H9 (cell line): ENCODE data around the gene IL20. TPM values are rescaled to one million over a fixed set of nuclear protein-coding genes. Genes with fewer than 3 reads are reported as not detected.
A peak's percentile ranks its signal among the peaks of the same experiment; 100 is the strongest.

ENCODE experiments used
- DNase-seq: peaks from one replicate; pipeline ENCODE4 v3.0.0-alpha.2; 2017
- H2AFZ ChIP-seq: one replicate; pipeline ENCODE4 v1.6.1; 2013; ENCODE audit warnings: mild to moderate bottlenecking, low read length, control low read depth, moderate library complexity
- H2AK5ac ChIP-seq: 2 replicates; pipeline ENCODE4 v1.6.1; 2013; ENCODE audit warnings: low read length, control low read depth, mixed read lengths; ENCODE audit not compliant: insufficient read length
- H2BK120ac ChIP-seq: one replicate; pipeline ENCODE4 v1.6.1; 2013; ENCODE audit warnings: low read depth, mild to moderate bottlenecking, low read length, control low read depth, inconsistent platforms; ENCODE audit not compliant: poor library complexity, severe bottlenecking
- H2BK12ac ChIP-seq: 2 replicates; pipeline ENCODE4 v1.6.1; 2013; ENCODE audit warnings: low read length, control low read depth, mixed read lengths, low read depth; ENCODE audit not compliant: insufficient read length
- H2BK15ac ChIP-seq: 2 replicates; pipeline ENCODE4 v1.6.1; 2013; ENCODE audit warnings: low read depth, low read length, control low read depth
- H2BK20ac ChIP-seq: one replicate; pipeline ENCODE4 v1.6.1; 2013; ENCODE audit warnings: low read depth, mild to moderate bottlenecking, low read length, control low read depth, inconsistent platforms; ENCODE audit not compliant: poor library complexity, severe bottlenecking
- H2BK5ac ChIP-seq: 2 replicates; pipeline ENCODE4 v1.6.1; 2013; ENCODE audit warnings: low read length, control low read depth, mixed read lengths; ENCODE audit not compliant: insufficient read length
- H3K14ac ChIP-seq: 2 replicates; pipeline ENCODE4 v1.6.1; 2013; ENCODE audit warnings: low read length, control low read depth; ENCODE audit not compliant: insufficient read depth
- H3K18ac ChIP-seq: 2 replicates; pipeline ENCODE4 v1.6.1; 2013; ENCODE audit warnings: low read depth, mild to moderate bottlenecking, mixed read lengths, low read length, control low read depth; ENCODE audit not compliant: insufficient read length
- H3K23ac ChIP-seq: 2 replicates; pipeline ENCODE4 v1.6.1; 2013; ENCODE audit warnings: low read length, control low read depth, mixed read lengths, low read depth; ENCODE audit not compliant: insufficient read length
- H3K23me2 ChIP-seq: 2 replicates; pipeline ENCODE4 v1.6.1; 2013; ENCODE audit warnings: low read depth, mild to moderate bottlenecking, mixed read lengths, low read length, control low read depth; ENCODE audit not compliant: insufficient read length, poor library complexity, severe bottlenecking
- H3K27ac ChIP-seq: 2 replicates; pipeline ENCODE4 v1.5.1; 2013; ENCODE audit warnings: low read length, control low read depth, mixed read lengths, low read depth; ENCODE audit not compliant: insufficient read length
- H3K27me3 ChIP-seq: 2 replicates; pipeline ENCODE4 v1.6.1; 2013; ENCODE audit warnings: low read length, control low read depth, inconsistent platforms; ENCODE audit not compliant: insufficient read depth
- H3K4ac ChIP-seq: 2 replicates; pipeline ENCODE4 v1.6.1; 2013; ENCODE audit warnings: low read depth, mild to moderate bottlenecking, control low read depth, inconsistent platforms, low read length, moderate library complexity
- H3K4me1 ChIP-seq: 2 replicates; pipeline ENCODE4 v1.6.1; 2013; ENCODE audit warnings: low read length, control low read depth, inconsistent platforms; ENCODE audit not compliant: insufficient read depth
- H3K4me2 ChIP-seq: 2 replicates; pipeline ENCODE4 v1.6.1; 2013; ENCODE audit warnings: low read length, control low read depth, mixed read lengths; ENCODE audit not compliant: insufficient read length, insufficient read depth
- H3K56ac ChIP-seq: 2 replicates; pipeline ENCODE4 v1.6.1; 2013; ENCODE audit warnings: low read depth, mild to moderate bottlenecking, mixed read lengths, low read length, control low read depth; ENCODE audit not compliant: insufficient read length
- H3K79me1 ChIP-seq: 2 replicates; pipeline ENCODE4 v1.6.1; 2013; ENCODE audit warnings: low read depth, mild to moderate bottlenecking, moderate library complexity, low read length, control low read depth, inconsistent platforms; ENCODE audit not compliant: insufficient read depth, poor library complexity, severe bottlenecking
- H3K79me2 ChIP-seq: 2 replicates; pipeline ENCODE4 v1.6.1; 2013; ENCODE audit warnings: low read length, control low read depth, inconsistent platforms; ENCODE audit not compliant: insufficient read depth
- H3K9ac ChIP-seq: 2 replicates; pipeline ENCODE4 v1.6.1; 2013; ENCODE audit warnings: low read length, control low read depth, mixed read lengths; ENCODE audit not compliant: insufficient read length; ENCODE audit errors: extremely low read depth
- H3K9me3 ChIP-seq: one replicate; pipeline ENCODE4 v1.6.1; 2013; ENCODE audit warnings: low read depth, low read length, inconsistent platforms; ENCODE audit not compliant: control insufficient read depth
- H3T11ph ChIP-seq: one replicate; pipeline ENCODE4 v1.6.1; 2013; ENCODE audit warnings: mild to moderate bottlenecking, low read length, control low read depth, inconsistent platforms
- H4K20me1 ChIP-seq: one replicate; pipeline ENCODE4 v1.6.1; 2013; ENCODE audit not compliant: control insufficient read depth, insufficient read length, insufficient read depth
- H4K5ac ChIP-seq: 2 replicates; pipeline ENCODE4 v1.6.1; 2013; ENCODE audit warnings: low read depth, mild to moderate bottlenecking, mixed read lengths, low read length, control low read depth; ENCODE audit not compliant: insufficient read length
- H4K8ac ChIP-seq: replicated peaks from 2 replicates; pipeline ENCODE4 v1.6.1; 2013; ENCODE audit warnings: low read length, control low read depth, mixed read lengths, low read depth; ENCODE audit not compliant: insufficient read length
- H4K91ac ChIP-seq: 2 replicates; pipeline ENCODE4 v1.6.1; 2013; ENCODE audit warnings: low read depth, mild to moderate bottlenecking, moderate library complexity, mixed read lengths, low read length, control low read depth; ENCODE audit not compliant: insufficient read length
- H3K27ac Mint-ChIP-seq, 3 experiments: 2 replicates in 2 of 3; 3 replicates in 1 of 3; pipeline ENCODE4 v1.8.0; 2020 to 2021; ENCODE audit warnings: mixed read lengths in 3 of 3, mild to moderate bottlenecking in 1 of 3, moderate library complexity in 1 of 3
- H3K27me3 Mint-ChIP-seq: 2 replicates; pipeline ENCODE4 v1.8.0; 2021; ENCODE audit warnings: low read depth, mild to moderate bottlenecking, moderate library complexity, mixed read lengths
- H3K36me3 Mint-ChIP-seq, 3 experiments: 2 replicates in 2 of 3; 3 replicates in 1 of 3; pipeline ENCODE4 v1.8.0; 2020 to 2021; ENCODE audit warnings: low read depth in 3 of 3, mixed read lengths in 3 of 3; ENCODE audit not compliant: insufficient read depth in 1 of 3
- H3K4me1 Mint-ChIP-seq, 2 experiments: 2 replicates each; pipeline ENCODE4 v1.8.0; 2020; ENCODE audit warnings: mixed read lengths in 2 of 2
- H3K4me3 Mint-ChIP-seq, 2 experiments: 2 replicates in 1 of 2; 3 replicates in 1 of 2; pipeline ENCODE4 v1.8.0; 2020 to 2021; ENCODE audit warnings: mild to moderate bottlenecking in 2 of 2, mixed read lengths in 2 of 2, moderate library complexity in 1 of 2
- H3K9me3 Mint-ChIP-seq, 2 experiments: 2 replicates in 1 of 2; 3 replicates in 1 of 2; pipeline ENCODE4 v1.8.0; 2020; ENCODE audit warnings: mild to moderate bottlenecking in 2 of 2, mixed read lengths in 2 of 2, moderate library complexity in 1 of 2
- WGBS: extraction: QIAGEN DNeasy Blood & Tissue Kit; methylation state at CpG from one replicate; pipeline ENCODE4 v1.1.7; 2013; ENCODE audit warnings: missing lambda C conversion rate, low lambda C conversion rate, mixed read lengths; ENCODE audit not compliant: insufficient read length; ENCODE audit errors: extremely low coverage; 5-methylcytosine and 5-hydroxymethylcytosine counted together
- total RNA-seq: library from RNA; stranded (reverse); gene quantifications from 2 replicates; pipeline ENCODE4 v1.2.1, GENCODE V29; 2021
- TF ChIP-seq, protein P1 (sequence below): fragments of 200-600 bp; sonication (generic); conservative IDR thresholded peaks from 3 replicates; pipeline ENCODE4 v1.8.0; 2021; ENCODE audit warnings: antibody characterized with exemption, mild to moderate bottlenecking

The IL20 gene
- total RNA-seq, 1 experiment from 2014 or later, result not detected

GRCh38 chr1:206911064-206911663 lies 45.7 kb downstream of the IL20 start:
- no peak overlapping the region for H3T11ph ChIP-seq
- H3K23ac ChIP-seq, result no peak overlapping the region
- H3K79me1 ChIP-seq, result no peaks in the 10 kb centered on the region
- H2BK120ac ChIP-seq, result no peak overlapping the region
- H3K9ac ChIP-seq, result no peak overlapping the region
- H4K8ac ChIP-seq, result no peak overlapping the region
- no peak overlapping the region for H2AFZ ChIP-seq
- H3K4me2 ChIP-seq, result no peak overlapping the region
- no peak overlapping the region for H3K27ac Mint-ChIP-seq
- H3K27me3 ChIP-seq, result peaks cover 11% of the 10 kb centered on the region; the same call in 1 of the 2 replicates
- no peaks in the 10 kb centered on the region for H4K20me1 ChIP-seq
- H2BK12ac ChIP-seq, result no peak overlapping the region
- no peak overlapping the region for H3K14ac ChIP-seq
- TF ChIP-seq, protein P1, sequence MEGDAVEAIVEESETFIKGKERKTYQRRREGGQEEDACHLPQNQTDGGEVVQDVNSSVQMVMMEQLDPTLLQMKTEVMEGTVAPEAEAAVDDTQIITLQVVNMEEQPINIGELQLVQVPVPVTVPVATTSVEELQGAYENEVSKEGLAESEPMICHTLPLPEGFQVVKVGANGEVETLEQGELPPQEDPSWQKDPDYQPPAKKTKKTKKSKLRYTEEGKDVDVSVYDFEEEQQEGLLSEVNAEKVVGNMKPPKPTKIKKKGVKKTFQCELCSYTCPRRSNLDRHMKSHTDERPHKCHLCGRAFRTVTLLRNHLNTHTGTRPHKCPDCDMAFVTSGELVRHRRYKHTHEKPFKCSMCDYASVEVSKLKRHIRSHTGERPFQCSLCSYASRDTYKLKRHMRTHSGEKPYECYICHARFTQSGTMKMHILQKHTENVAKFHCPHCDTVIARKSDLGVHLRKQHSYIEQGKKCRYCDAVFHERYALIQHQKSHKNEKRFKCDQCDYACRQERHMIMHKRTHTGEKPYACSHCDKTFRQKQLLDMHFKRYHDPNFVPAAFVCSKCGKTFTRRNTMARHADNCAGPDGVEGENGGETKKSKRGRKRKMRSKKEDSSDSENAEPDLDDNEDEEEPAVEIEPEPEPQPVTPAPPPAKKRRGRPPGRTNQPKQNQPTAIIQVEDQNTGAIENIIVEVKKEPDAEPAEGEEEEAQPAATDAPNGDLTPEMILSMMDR, result peak; percentile 85
- H2BK15ac ChIP-seq, result no peak overlapping the region
- no peaks in the 10 kb centered on the region for H3K79me2 ChIP-seq
- no peak overlapping the region for H2AK5ac ChIP-seq
- no peak overlapping the region for H3K27ac ChIP-seq
- no peak overlapping the region for H3K4me3 Mint-ChIP-seq
- no peaks in the 10 kb centered on the region; a peak in 1 of 5 replicates for H3K9me3 Mint-ChIP-seq
- H2BK20ac ChIP-seq, result no peak overlapping the region
- H3K4me1 ChIP-seq, result 0 out of 2 replicates have a peak, but pooled peaks cover 3% of the 10 kb centered on the region
- no peak overlapping the region for H4K91ac ChIP-seq
- H3K27me3 Mint-ChIP-seq, result peaks cover 74% of the 10 kb centered on the region
- no peak overlapping the region for H4K5ac ChIP-seq
- no peak overlapping the region for H3K4ac ChIP-seq
- H3K9me3 ChIP-seq, result no peaks in the 10 kb centered on the region
- H3K36me3 Mint-ChIP-seq, result no peaks in the 10 kb centered on the region; a peak in 1 of 7 replicates
- H3K56ac ChIP-seq, result no peak overlapping the region
- peaks cover 6% of the 10 kb centered on the region for H3K23me2 ChIP-seq
- WGBS, result no CpG with 5 or more reads among the region's 1 CpG
- DNase-seq, result no peak
- H2BK5ac ChIP-seq, result no peak overlapping the region
- peaks cover 5 to 20% of the 10 kb centered on the region in 2 experiments for H3K4me1 Mint-ChIP-seq
- H3K18ac ChIP-seq, result no peak overlapping the region
